HG03097 (cell line): ENCODE results near the gene NPEPPS.

Source experiments
- ATAC-seq: cut with Tn5 transposase; IDR thresholded peaks from one replicate; pipeline ENCODE4 v1.9.1; 2021; ENCODE audit not compliant: unreplicated experiment, low FRiP score

The NPEPPS gene

DNA sequence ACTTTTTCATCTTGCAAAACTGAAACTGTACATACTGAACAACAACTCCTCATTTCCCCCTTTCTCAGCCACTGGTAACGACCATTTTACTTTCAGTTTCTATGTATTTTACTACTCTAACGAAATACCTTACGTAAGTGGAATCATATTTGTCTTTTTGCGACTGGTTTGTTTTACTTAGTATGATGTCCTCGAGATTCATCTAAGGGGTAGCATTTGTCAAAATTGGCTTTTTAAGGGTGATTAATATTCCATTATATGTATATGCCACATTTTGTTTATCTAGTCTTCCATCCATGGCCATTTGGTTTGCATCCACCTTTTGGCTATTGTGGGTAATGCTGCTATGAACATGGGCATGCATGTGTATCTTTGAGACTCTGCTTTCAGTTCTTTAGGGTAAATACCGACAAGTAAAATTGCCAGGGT, 129.2 kb downstream of the NPEPPS start:
- ATAC-seq = peak; percentile 55

DNA sequence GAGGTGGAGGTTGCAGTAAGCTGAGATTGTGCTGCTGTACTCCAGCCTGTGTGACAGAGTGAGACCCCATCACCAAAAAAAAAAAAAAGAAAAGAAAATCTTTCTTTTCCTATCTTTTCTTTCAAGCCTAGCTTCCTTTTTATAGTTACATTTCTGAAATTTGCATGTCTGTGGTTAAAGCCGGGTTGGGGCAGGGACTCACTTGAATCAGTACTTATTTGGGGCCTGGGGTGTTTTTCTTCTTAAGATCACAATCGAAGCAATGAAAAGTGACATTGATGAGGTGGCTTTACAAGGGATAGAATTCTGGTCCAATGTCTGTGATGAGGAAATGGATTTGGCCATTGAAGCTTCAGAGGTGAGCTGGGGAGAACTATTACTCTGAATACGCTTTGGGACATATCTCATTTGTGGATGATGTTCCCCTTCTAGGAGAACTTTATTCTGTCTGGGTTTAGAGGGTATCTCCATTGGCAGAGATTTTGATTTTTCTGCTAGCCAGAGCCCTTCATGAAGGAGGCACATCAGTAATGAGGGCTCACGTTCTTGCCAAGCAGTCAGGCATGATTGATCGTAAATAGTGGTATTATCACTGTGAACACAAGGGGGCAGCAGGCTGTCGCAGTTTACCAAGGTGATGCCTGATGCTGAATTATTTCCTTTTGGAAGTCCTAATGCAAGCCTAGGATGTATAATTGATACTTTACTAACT, 133.2 kb downstream of the NPEPPS start:
- ATAC-seq = no peak

DNA sequence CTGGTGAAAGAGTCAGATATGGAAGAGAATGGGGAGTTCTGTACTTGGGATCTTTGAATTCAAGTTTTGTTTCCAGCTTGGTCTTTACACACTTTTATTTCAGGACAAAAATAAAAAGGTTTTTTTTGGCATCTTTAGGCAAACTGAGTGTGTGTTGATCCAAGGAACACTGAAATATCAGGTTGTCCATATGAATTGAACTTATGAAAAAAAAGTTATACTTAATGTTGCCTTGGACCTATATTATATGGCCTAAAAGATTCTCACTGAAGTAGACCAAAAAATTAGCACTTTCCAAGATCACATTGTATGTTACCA, 133.7 kb downstream of the NPEPPS start:
- no peak for ATAC-seq

DNA sequence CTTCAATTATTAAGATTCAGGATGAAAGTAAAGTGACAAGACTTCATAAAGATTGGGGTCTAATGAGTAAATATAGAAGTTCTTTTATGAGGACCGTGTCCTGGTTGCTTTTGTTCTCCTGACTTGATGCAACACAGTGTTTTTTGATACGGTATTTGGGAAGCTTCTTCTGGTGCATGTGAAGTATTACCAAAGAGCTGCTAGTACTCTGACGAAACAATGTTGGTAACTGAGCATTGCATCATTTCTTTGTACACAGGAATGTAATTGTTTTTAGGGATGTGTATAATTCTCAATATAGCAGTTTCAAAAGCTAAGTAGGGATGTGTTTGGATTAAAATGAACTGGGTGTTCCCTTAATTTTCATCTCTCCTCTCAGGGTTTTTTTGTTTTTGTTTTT, 134.7 kb downstream of the NPEPPS start:
- ATAC-seq = no peak

DNA sequence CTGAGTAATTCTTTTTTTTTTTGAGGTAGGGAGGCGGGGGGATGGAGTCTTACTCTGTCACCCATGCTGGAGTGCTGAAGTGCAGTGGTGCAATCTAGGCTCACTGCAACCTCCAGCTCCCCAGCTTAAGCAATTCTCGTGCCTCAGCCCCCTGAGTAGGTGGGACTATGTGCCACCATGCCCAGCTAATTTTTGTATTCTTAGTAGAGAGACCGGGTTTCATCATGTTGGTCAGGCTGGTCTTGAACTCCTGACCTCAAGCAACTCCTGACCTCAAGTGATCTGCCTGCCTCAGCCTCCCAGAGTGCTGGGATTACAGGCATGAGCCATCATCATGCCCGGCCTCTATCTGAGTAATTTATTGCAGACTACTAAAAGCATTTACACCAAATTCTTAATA, 138.2 kb downstream of the NPEPPS start:
- no peak for ATAC-seq

DNA sequence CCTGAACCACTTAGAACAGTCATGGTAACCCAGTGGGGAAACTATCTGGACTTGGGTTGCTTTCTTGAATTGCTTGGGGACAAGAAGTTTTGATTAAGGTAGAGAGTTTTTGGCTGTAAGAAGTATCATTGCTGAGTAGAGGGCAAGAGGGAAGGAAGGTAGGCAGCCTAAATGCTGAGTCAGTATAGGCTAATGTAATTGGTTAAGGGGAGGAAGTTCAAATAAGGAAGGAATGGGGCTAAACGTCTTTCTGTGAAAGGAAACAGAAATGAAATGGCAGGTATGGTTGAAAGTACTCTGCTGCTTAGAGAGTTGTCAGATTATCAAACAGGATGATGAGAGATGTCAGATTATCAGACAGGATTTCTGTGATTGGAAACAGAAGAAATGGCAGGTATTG, 139.2 kb downstream of the NPEPPS start:
- no peak for ATAC-seq
